ENCODE measurements around the gene LEAP2. TPM values are rescaled to one million over a fixed set of nuclear protein-coding genes. Genes with fewer than 3 reads are reported as not detected.
A peak's percentile ranks its signal among the peaks of the same experiment; 100 is the strongest.

The LEAP2 gene
- total and polyA plus RNA-seq, 2 donors (not counting 1 experiment from before 2014, with no cell fraction given), result 2.2 to 5.4 TPM

DNA sequence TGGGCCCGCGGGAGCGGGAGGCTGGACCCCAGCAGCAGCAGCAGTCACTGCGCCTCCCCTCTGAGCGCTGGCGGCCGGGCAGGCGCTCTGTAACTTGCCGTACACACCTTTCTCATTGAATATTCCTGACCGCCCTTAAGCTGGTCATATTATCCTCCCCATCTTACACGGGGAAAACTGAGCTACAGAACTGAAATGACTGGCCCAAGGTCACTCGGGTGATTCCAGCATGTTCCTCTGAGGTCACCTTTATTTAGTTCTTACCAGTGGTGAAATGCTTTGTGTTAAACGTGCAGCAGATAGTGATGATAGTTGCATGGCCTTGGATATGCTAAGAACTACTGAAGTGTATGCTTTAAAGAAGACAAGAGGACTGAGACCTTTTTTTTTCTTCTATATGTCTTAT is 6.4 kb upstream of the LEAP2 start:
- Histone ChIP-seq H3K4me3 (ENCODE audit: control extremely low read depth in 1 of 5, extremely low read depth in 1 of 5, insufficient read depth in 1 of 5, low read depth in 2 of 5, low read length in 4 of 5) (peak overlapping the region; percentile 67 to 93 (median 81)), H3K9ac (ENCODE audit: low read length) (peak overlapping the region; percentile 94), H3K79me2 (ENCODE audit: control insufficient read depth, insufficient read depth, low read length) (no peaks in the 10 kb centered on the region), H2AFZ (ENCODE audit: insufficient read depth, low read depth, low read length, poor library complexity, severe bottlenecking) (peak overlapping the region; percentile 98), H3K9me3 (ENCODE audit: control extremely low read depth in 1 of 3, control insufficient read depth in 2 of 3, insufficient read depth in 1 of 3, low read length in 2 of 3) (no peaks in the 10 kb centered on the region), H3K4me1 (ENCODE audit: control insufficient read depth in 2 of 2, insufficient read depth in 2 of 2, low read length in 2 of 2) (peaks cover 16 to 19% of the 10 kb centered on the region in 2 donors), H3K36me3 (replicated peaks in 1 of 2; ENCODE audit: control extremely low read depth in 1 of 2, control insufficient read depth in 1 of 2, extremely low read depth in 1 of 2, insufficient read depth in 2 of 2, low read length in 1 of 2) (peaks cover 0 to 8% of the 10 kb centered on the region in 2 experiments), H3K27ac (ENCODE audit: low read length in 2 of 2) (peak overlapping the region; percentile 92 to 93), H4K20me1 (ENCODE audit: control insufficient read depth, insufficient read depth, low read length, poor library complexity, severe bottlenecking) (no peaks in the 10 kb centered on the region), H3K27me3 (replicated peaks in 1 of 4; ENCODE audit: control extremely low read depth in 1 of 4, control insufficient read depth in 3 of 4, insufficient read depth in 4 of 4, low read length in 3 of 4) (no peaks in the 10 kb centered on the region), H3K4me2 (replicated peaks; ENCODE audit: low read depth, low read length, poor library complexity, severe bottlenecking) (peak overlapping the region; percentile 88)
- ATAC-seq (ENCODE audit: low read depth) (peak; percentile 5), DNase-seq (no peak)
- WGBS (ENCODE audit: insufficient coverage), result 6% methylated on average over 13 of the region's 13 CpGs
- H3K4me1 Mint-ChIP-seq, result peaks cover 26% of the 10 kb centered on the region
- H3K9me3 Mint-ChIP-seq (ENCODE audit: insufficient read depth), result no peaks in the 10 kb centered on the region
- H3K27ac Mint-ChIP-seq, result peak overlapping the region; percentile 98
- H3K27me3 Mint-ChIP-seq, result no peaks in the 10 kb centered on the region
- TF ChIP-seq, protein P1, sequence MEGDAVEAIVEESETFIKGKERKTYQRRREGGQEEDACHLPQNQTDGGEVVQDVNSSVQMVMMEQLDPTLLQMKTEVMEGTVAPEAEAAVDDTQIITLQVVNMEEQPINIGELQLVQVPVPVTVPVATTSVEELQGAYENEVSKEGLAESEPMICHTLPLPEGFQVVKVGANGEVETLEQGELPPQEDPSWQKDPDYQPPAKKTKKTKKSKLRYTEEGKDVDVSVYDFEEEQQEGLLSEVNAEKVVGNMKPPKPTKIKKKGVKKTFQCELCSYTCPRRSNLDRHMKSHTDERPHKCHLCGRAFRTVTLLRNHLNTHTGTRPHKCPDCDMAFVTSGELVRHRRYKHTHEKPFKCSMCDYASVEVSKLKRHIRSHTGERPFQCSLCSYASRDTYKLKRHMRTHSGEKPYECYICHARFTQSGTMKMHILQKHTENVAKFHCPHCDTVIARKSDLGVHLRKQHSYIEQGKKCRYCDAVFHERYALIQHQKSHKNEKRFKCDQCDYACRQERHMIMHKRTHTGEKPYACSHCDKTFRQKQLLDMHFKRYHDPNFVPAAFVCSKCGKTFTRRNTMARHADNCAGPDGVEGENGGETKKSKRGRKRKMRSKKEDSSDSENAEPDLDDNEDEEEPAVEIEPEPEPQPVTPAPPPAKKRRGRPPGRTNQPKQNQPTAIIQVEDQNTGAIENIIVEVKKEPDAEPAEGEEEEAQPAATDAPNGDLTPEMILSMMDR (IDR thresholded peaks at IDR 0.05), result no peak
- no peak for TF ChIP-seq EZH2 (IDR thresholded peaks at IDR 0.05; ENCODE audit: borderline replicate concordance, insufficient read depth, low read depth, low read length, poor library complexity, severe bottlenecking)
- intact Hi-C loops (cut with micrococcal nuclease), result loop anchor here (5.0 kb wide), 3 partner anchors 310 to 480 kb away; partner anchors contain the start of gene RAD50
- POLR2A ChIA-PET, result interaction anchor here (0.6 to 1.3 kb wide), 3 partner anchors 10 to 377 kb away, joined by 3 to 9 read pairs (median 3); partner anchors contain the start of gene IRF1
- H3K4me3 Mint-ChIP-seq, result peak overlapping the region; percentile 93
- CTCF ChIA-PET, result interaction anchor here (1.0 to 1.2 kb wide), 2 partner anchors 10 to 13 kb away, joined by 4 to 5 read pairs; no protein-coding TSS in a partner anchor

DNA sequence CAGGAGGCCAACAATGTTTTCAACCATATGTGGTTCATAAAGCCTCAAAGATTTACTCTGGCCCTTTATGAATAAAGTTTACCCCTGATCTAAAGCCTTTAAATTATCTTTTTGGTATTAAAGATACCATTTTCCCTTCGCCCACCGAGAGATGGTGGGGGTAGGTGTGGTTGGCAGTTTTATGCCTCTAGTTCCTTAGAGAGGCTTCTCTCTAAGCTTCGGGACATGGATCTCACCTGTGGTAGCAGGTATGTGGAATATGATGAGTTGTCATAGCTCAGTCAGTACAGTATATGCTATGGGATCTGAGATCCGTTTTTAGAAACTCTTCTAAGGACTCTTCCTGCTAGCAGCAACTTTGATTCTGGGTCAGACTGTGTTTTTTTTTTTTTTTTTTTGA is 4.7 kb upstream of the LEAP2 start:
- no peak overlapping the region for H3K4me2 ChIP-seq (replicated peaks; ENCODE audit: low read depth, low read length, poor library complexity, severe bottlenecking)
- no peaks in the 10 kb centered on the region for H3K9me3 ChIP-seq (ENCODE audit: control extremely low read depth in 1 of 3, control insufficient read depth in 2 of 3, insufficient read depth in 1 of 3, low read length in 2 of 3)
- WGBS (ENCODE audit: insufficient coverage), result no CpG with 5 or more reads among the region's 4 CpGs
- DNase-seq (no peak), ATAC-seq (ENCODE audit: low read depth) (no peak)
- Mint-ChIP-seq H3K4me3 (no peak overlapping the region), H3K27me3 (no peaks in the 10 kb centered on the region), H3K27ac (peak overlapping the region; percentile 46), H3K4me1 (peaks cover 26% of the 10 kb centered on the region), H3K9me3 (ENCODE audit: insufficient read depth) (no peaks in the 10 kb centered on the region)
- H4K20me1 ChIP-seq (ENCODE audit: control insufficient read depth, insufficient read depth, low read length, poor library complexity, severe bottlenecking), result no peaks in the 10 kb centered on the region
- peak overlapping the region in 1 of 2 donors; percentile 93 for H3K27ac ChIP-seq (ENCODE audit: low read length in 2 of 2)
- H3K9ac ChIP-seq (ENCODE audit: low read length), result no peak overlapping the region
- peaks cover 16 to 19% of the 10 kb centered on the region in 2 donors for H3K4me1 ChIP-seq (ENCODE audit: control insufficient read depth in 2 of 2, insufficient read depth in 2 of 2, low read length in 2 of 2)
- no peak overlapping the region for H3K4me3 ChIP-seq (ENCODE audit: control extremely low read depth in 1 of 5, extremely low read depth in 1 of 5, insufficient read depth in 1 of 5, low read depth in 2 of 5, low read length in 4 of 5)
- H3K79me2 ChIP-seq (ENCODE audit: control insufficient read depth, insufficient read depth, low read length), result no peaks in the 10 kb centered on the region
- no peak overlapping the region for H2AFZ ChIP-seq (ENCODE audit: insufficient read depth, low read depth, low read length, poor library complexity, severe bottlenecking)
- intact Hi-C loops (cut with micrococcal nuclease), result loop anchor here (5.0 kb wide), 3 partner anchors 311 to 481 kb away; partner anchors contain the start of gene RAD50
- CTCF ChIA-PET, result interaction anchor here (0.6 to 2.3 kb wide), 3 partner anchors 11 to 40 kb away, joined by 3 to 7 read pairs (median 5); no protein-coding TSS in a partner anchor
- peaks cover 0 to 10% of the 10 kb centered on the region in 2 experiments for H3K36me3 ChIP-seq (replicated peaks in 1 of 2; ENCODE audit: control extremely low read depth in 1 of 2, control insufficient read depth in 1 of 2, extremely low read depth in 1 of 2, insufficient read depth in 2 of 2, low read length in 1 of 2)
- POLR2A ChIA-PET, result interaction anchor here (0.7 kb wide), 2 partner anchors 20 to 1817 kb away, joined by 3 to 7 read pairs; no protein-coding TSS in a partner anchor
- no peaks in the 10 kb centered on the region for H3K27me3 ChIP-seq (replicated peaks in 1 of 4; ENCODE audit: control extremely low read depth in 1 of 4, control insufficient read depth in 3 of 4, insufficient read depth in 4 of 4, low read length in 3 of 4)
- no peak for TF ChIP-seq EZH2 (IDR thresholded peaks at IDR 0.05; ENCODE audit: borderline replicate concordance, insufficient read depth, low read depth, low read length, poor library complexity, severe bottlenecking)
- TF ChIP-seq, protein P1 (IDR thresholded peaks at IDR 0.05), result no peak
